Astrocyte of the cerebellum (primary cell): Measurements from ENCODE around the gene DCX.

Experiments used
- DNase-seq: peaks from one replicate; pipeline ENCODE4 v3.0.0-alpha.2; 2011; ENCODE audit warnings: low read depth
- H3K4me3 ChIP-seq: 2 replicates; pipeline ENCODE4 v1.5.1; 2011; ENCODE audit warnings: mild to moderate bottlenecking, low read depth, low read length, moderate library complexity
- CTCF ChIP-seq: IDR thresholded peaks from 2 replicates; pipeline ENCODE4 v1.5.1; 2012; ENCODE audit warnings: low read length, low read depth, moderate library complexity, mild to moderate bottlenecking; ENCODE audit errors: missing control alignments
- in situ Hi-C: cut with HindIII; loops from 2 replicates; pipeline ENCODE4 v1.10.0; 2017; ENCODE audit warnings: low sequenced_read_pairs

Gene DCX

DNA sequence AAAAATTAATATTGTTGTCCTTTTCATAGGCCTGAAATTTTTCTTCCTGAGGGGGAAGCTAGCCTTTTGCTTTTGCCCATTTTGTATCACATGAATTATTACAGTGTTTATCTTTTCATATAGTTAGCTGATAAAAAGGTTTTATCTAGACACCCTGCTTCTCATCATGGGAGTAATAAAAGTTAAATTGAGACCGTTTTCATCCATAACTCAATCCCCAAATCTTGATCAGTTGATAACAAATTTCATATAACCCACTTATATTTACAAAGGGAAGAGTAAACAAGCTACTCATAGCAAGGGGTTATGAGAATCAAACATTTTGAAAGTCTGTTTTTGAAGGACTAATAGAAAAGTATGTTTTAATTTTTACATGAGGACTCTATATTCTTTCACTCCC lies 23.5 kb upstream of the DCX start:
- DNase-seq, result no peak
- in situ Hi-C loops, result no loop called here
- no peak overlapping the region for H3K4me3 ChIP-seq
- no peak for TF ChIP-seq CTCF

GRCh38 chrX:111431001-111431400 lies 19.0 kb upstream of the DCX start:
- in situ Hi-C loops, result no loop called here
- DNase-seq, result no peak
- TF ChIP-seq CTCF, result no peak
- H3K4me3 ChIP-seq, result no peak overlapping the region

DNA sequence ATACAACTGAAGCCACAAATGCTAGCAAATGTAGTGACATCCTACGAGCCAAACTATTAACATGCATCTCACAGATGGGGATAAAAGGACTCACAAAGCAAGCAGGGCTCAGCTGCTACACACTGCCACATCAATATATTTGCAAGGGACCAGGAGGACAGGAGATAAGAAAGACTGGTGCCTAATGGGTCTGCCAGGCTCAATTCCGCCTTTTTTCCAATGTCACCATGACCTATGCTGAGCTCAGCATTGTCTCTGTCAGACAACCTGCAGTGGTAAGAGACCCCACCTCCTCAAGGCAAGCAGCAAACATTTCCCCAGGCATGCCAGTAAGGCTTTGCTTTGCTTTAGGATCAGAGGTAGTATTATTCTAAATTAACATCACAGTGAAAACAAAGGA lies 435 bp downstream of the DCX start:
- in situ Hi-C loops, result no loop called here
- DNase-seq, result no peak
- no peak for TF ChIP-seq CTCF
- H3K4me3 ChIP-seq, result no peak overlapping the region

DNA sequence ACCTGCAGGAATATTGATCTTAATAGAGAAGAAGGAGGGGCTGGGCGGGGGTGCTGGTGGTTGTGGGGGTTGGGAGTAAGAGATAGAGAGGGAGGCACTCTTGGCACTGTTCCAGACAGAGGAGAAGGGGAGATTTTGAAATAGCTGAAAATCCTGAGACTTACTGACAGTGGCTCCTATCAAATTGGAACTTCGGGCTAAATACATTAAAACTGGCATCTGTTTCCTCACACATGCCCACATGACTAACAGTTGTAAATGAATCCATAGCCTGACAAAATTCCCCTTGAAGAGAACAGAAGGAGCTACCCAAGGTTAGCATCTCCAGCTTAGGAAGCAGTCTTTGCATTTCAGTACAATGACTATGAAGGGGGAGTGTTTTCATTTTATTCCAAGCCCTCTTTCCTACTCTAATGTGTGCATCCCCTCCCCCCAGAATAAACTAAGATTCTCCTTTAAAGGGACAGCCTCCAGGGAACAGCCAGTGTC lies 1.4 kb downstream of the DCX start:
- no peak overlapping the region for H3K4me3 ChIP-seq
- in situ Hi-C loops, result no loop called here
- DNase-seq, result no peak
- no peak for TF ChIP-seq CTCF

- in situ Hi-C loops, result no loop called here
- no peak overlapping the region for H3K4me3 ChIP-seq
- no peak for DNase-seq
- TF ChIP-seq CTCF, result no peak
Observed at GRCh38 chrX:111409326-111409725, 2.7 kb downstream of the DCX start.

DNA sequence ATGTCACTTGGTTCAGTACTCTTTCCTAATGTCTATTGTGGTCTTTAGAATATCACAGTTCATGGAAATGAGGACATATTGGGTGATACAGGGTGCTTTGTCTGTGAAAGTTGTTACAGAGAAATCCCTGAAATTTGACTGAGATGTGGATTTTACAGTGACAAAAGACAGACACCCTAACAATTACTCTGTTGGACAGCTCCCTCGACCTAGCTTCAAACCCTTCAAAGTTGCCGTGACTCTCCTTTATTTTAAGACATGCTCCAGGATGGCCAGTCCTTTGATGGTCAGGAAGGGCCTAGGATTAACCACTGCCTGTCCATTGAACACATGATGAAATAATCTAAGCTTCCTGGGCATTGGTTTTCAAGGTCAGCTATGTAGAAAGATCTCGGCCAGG lies 4.0 kb downstream of the DCX start:
- DNase-seq, result no peak
- TF ChIP-seq CTCF, result no peak
- in situ Hi-C loops, result no loop called here
- H3K4me3 ChIP-seq, result no peak overlapping the region

- in situ Hi-C loops, result no loop called here
- no peak for DNase-seq
- no peak overlapping the region for H3K4me3 ChIP-seq
- TF ChIP-seq CTCF, result no peak
Observed at GRCh38 chrX:111402344-111402743, 9.6 kb downstream of the DCX start.
